DMS79 (cell line): Measurements from ENCODE around the gene MAML1.
"Not testable (repeated sequence)": the region's sequence is repeated elsewhere in the genome, so short reads cannot be mapped to it uniquely, and the experiment has no call there.

Experiments used
- DNase-seq: peaks from one replicate; lab custom pipeline; 2025; lab: John Stamatoyannopoulos, UW

Gene MAML1

DNA sequence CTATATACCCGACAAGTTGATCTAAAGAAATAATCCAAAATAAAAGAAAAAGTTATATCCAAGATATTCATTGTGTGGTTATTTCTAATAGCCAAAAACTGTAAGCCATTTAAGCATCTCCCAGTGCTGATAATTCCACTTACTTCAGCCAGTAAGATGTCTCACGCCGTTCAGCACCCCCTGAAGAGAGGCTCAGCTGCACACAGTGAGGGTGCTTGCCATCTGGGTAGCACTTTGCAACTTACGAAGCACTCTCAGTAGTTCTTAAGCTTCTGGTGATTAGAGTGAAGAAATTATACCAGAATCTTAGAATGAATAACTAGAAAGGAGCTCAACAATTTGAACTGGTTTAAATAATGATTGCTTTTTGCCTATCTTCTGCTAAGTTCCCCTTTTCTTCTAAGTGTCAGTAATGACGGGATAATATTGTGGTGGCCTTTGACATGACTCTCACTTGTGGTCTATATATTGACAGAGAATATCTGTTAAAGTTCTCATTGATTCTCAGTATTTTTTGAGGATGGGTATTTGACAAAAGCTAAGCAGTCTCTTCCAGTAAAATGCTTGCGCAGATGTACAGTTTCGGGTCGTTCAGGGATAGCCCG lies 35.0 kb downstream of the MAML1 start:
- DNase-seq = no peak

DNA sequence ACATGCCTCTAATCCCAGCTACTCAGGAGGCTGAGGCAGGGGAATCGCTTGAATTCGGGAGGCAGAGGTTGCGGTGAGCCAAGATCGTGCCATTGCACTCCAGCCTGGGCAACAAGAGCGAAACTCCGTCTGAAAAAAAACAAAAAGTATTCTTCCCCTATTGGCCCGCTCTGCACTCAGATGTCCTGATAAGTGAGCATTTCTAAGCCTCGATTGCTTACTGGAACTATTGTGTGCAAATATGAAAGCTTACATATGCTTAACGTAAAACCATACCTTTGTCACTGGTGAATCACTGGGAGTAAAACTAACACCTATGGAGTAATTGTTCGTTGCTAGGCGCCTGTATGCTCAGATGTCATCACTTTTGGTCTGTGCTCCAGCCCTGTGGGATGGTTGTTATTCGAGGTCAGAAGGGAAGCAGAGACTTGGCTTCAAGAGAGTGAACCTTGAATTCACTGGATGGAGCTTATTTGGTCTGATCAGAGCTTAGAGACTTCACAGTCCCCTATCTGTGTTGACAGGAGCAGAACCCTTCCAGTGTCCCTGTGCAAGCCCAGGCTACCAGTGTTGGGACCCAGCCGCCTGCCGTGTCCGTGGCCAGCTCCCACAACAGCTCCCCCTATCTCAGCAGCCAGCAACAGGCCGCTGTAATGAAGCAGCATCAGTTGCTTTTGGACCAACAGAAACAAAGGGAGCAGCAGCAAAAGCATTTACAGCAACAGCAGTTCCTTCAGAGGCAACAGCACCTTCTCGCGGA lies 35.9 kb downstream of the MAML1 start:
- no peak for DNase-seq

DNA sequence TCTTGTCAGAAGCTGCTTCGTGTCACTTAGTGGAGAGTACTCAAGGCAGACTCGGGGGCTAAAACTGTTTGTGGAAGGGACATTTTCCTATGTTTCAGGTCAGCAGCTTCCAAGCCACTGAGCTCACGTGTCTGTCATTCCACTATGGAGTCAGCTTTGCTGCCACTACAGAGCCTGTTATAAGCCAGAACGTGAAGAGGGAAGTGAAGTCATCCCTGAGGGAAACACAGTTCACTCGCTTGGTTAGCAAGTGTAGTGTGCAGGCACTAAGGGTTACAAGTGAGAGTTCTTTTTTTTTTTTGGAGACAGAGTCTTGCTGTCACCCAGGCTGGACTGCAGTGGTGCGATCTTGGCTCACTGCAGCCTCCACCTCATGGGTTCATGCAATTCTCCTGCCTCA lies 36.6 kb downstream of the MAML1 start:
- no peak for DNase-seq

DNA sequence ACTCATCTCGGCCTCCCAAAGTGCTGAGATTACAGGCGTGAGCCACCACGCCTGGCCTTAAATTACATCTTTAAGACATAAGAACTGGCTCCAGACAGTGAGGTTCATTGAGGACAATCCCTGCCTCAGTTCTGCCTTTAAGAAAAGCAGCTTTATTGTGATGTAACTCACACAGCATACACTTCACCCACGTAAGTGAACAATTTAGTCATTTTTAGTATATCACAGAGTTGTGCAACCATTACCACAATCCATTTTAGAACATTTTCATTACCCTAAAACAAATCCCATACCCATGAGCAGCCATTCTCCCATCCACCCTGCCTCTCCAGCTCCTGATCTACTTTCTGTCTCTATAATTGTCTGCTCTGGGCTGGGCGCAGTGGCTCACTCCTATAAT lies 37.2 kb downstream of the MAML1 start:
- no peak for DNase-seq

DNA sequence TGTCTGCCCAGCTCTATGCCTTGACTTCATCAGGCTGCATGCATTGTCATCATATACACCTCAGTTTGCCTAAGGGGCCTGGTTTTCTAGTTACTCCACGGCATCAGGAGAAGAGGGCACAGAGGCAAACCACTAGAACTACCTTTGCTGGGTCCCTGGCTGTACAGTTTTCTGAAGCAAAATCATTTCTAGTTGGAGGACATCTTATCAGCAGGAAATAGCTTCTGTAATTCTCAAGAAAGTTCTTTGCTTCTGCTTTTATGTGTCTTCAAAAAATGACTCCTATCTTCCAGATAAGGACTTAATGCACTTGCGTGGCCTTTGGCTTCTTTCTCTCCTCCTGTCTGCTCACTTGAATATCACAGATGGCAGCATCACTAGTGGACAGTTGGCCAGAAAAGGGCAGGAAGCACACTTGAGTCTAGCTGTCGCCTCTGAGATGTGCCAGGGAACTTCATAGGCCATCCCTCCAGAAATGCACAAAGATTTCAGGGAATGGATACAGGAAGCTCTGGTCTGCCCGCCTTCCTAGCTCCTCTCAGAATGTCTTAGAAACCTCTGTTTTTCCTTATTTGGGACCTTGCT lies 38.8 kb downstream of the MAML1 start:
- DNase-seq = no peak

DNA sequence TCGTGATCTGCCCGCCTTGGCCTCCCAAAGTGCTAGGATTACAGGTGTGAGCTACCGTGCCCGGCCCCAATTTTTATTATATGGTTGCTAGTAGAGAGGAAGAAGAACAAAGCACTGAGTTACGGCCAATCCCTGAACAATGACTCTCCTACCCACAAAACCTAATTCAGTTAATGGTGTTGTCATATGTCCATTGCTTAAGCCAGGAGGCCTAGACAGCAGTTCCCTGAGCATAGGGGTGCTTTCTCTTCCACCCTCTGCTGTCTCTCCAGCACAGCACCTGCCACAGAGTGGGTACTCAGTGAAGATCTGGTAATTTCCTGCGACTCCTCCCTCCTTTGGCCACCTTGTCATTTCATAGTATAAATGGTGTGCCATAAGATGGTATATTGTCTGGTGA lies 39.7 kb downstream of the MAML1 start:
- no peak for DNase-seq

DNA sequence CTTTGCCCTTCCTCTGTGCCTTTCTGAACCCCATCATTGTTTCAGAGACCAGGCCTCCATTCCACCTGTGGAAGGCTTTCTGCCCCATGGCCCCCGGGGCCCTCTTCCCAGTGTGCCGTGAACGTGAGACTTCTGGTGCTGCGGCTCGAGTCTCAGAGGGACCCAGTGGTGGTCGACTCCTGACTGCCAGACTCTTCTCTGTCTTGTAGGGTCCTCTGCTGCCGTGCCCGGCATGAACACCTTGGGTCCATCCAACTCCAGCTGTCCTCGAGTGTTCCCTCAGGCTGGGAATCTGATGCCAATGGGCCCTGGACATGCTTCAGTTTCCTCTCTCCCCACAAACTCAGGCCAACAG lies 41.0 kb downstream of the MAML1 start:
- DNase-seq = no peak

DNA sequence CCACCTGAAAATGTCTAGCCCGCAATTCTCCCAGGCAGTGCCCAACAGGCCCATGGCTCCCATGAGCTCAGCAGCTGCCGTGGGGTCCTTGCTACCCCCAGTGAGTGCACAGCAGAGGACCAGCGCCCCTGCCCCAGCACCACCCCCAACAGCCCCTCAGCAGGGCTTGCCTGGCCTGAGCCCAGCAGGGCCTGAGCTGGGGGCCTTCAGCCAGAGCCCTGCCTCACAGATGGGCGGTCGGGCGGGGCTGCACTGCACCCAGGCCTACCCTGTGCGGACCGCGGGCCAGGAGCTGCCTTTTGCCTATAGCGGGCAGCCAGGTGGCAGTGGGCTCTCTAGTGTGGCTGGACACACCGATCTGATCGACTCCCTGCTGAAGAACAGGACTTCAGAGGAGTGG lies 41.8 kb downstream of the MAML1 start:
- no peak for DNase-seq

DNA sequence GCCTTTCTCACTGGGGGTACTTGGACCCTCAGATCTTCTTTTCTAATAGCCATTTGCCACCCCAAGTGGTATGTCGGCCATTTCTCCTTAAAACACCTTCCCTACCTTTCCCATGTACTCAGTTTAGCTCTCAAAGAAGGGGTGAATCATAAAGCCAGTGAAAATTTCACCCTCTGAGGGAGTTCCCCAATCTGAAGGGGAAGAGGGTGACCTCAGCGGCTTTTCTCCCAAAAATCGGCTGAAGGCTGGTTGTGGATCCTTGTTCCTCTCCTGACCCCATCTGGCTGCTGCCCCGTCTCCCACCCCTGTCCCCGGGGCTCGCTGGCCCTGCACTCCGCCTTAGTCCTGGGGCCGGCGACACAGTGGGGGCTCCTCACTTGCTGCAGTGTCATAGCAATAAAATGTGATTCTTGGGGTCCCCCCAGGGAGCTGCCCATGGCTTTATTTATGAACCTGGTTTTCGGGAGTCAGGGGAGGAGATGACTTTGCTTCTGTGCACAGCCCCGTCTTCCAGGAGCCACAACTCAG lies 43.9 kb downstream of the MAML1 start:
- DNase-seq = no peak

DNA sequence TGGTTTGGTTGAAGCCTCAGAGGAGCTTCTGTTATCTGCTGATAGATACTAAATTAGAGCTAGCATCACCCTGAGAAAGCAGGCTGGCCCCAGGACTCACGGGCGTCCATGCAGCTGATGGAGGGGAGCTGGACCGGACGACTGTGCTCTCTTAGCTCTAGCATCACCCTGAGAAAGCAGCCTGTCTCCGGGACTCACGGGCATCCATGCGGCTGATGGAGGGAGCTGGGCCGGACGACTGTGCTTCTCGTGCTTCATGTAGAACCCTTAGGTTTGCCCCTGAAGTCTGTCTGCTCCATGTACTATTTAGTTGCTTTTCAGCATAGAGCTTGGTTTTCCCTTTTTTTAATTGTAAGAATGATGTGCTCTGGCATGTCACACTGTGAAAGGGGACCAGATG lies 44.8 kb downstream of the MAML1 start:
- no peak for DNase-seq

DNA sequence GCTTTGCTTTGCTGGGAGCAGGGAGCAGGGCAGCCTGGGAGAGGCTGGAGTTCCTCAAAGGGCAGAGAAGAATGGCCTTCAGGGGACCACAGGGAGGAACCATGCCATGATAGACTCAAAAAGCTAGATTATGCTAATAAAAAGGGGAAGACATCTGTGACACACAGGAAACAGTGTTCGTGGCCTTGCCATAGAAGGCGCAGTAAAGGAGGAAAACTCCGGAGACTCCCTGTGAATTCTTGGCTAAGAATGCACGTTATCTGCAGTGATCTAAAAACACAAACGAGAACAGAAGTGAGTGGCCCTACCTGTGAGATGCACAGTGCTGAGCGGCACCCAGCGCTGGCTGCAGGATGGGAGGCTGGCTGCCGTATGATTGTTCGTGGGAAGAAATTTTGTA lies 45.3 kb downstream of the MAML1 start:
- DNase-seq = no peak

DNA sequence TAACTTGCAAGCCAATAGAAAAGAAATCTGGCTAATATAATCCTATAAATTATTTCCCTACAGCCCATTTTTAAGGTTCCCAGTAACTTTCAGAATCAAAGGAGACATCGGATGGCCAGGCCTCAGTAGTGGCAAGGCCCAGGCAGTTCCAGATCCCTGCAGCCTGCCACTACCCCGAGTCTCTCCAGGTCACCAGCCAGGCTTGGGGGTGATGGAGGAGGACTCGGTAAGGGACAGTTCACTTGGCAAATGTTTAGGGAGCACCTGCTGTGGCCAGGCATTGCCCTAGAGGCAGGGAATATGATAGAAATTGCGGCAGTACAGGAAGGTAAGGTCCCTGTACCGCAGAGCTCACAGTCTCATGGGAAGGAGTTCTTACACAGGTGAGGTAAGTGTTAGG lies 46.0 kb downstream of the MAML1 start:
- DNase-seq = no peak

DNA sequence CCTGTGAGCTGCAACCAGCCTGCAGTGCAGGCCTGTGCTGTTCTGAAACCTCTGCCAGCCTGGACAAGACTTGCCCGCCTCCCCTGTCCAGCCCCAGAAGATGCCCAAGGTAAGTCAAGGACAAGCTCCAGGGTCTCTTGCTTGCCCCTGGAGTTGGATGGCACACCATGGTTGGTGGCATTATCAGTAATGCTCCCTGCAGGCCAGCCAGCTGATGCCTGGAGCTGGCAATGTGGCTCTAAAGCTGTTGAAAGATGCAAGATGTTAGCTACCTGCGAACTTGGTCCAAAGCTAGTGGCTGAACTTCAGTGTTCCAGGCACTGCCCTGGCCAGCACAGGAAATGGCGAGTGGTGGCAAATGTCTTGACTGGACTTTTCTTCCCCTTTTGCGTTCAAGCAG lies 47.2 kb downstream of the MAML1 start:
- DNase-seq = no peak

DNA sequence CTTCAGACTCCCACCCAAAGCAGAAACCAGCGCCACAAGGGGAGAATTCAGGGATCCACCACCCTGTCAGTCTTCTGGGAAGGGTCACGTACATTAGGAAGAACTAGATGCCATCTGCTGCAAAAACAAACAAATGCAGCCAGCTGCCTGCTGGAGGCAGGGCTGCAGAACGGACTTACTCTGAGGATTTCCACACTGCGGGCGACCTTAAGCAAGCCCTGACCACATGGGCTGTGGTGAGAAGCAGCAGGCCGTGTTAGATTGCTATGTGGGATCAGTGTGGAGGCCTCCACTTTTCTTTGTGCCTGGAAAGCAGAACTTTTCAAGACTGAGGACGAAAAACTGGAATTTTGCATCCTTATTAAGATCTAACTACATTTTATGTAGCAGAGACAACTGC lies 47.7 kb downstream of the MAML1 start:
- DNase-seq = no peak

DNA sequence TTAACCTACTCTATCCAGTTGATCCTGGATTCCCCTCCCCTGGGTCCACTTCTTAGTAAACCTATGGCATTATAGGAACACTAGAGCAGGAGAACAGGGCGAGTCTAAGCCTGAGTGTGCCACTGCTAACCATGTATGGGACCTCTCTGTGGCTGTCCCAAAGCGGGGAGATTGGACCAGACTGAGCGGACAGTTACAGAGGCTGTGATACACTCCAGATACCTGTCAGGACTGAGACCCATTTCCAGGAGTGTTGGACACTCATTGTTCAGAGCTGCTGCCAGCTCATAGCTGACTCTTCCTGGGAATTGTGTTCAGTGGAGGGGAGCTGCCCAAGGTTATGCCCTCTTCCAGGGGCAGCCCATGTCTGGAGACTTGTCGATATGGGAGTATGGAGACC lies 49.2 kb downstream of the MAML1 start:
- no peak for DNase-seq

DNA sequence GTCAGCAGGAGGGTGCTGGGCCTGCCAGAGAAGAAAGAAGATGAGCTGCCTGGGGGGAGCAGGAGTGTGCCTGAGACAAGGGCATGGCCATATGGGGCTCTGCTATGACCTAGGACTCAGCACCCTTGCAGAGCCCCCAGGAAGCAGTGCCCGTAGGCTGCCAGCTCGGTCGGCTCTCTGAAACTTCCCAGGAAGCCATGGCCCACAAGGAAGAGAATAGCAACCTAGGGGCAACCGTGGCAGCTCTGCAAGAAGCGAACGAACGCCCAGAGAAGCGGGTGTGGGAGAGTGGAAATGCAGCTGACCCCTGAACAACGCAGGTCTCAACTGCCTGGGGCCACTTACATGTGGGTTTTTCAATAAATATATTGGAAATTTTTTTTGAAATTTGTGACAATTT lies 50.5 kb downstream of the MAML1 start:
- DNase-seq = no peak

DNA sequence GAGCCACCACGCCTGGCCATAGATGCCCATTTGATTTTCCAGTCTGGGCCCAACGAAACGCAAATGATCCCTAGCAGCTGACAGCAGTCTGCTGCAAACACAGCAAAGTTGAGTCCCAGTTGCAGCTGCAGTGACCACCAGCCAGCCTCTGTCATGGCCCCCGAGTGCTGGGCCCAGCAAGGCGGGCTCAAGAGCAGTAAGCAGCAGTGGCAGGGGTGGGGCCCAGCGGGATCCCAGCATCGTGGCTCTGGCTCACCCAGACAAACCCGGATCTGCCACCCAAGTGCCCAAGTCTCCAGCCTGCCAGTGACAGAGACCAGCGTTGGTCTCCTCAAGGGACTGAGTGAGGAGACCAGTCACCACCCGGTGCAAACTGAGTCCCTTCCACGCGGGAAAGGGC lies 54.2 kb downstream of the MAML1 start:
- no peak for DNase-seq

DNA sequence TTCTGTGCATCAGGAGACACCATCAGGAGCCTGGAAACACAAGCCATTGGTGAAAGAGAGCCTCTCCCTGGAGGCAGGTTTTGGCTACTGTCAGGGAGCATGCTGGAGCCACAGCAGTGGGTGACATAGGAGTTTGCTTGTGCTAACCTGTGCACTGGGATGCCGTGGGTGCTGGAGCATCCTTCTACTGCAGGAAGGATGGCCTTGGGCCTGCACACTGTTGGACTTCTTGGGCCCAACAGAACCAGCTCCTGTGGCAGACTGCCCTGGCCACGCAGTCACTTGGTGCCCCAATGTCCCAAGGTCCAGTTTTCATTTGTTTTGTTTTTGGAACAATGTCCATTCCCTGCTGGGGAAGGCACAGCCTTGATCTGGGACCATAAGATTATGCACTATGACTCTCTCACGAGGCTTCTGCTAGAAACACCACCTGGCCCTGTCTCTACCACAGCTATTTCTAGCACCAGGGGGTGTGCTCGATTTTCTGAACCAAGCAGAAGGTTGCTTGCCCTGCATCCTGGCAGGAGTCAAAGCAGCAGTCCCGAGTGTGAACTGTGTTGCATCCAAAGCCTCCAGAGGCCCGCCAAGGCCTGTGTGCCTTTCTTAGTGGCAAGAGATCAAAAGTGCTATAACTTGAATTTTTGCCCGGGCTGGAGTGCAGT lies 55.7 kb downstream of the MAML1 start:
- DNase-seq = no peak

DNA sequence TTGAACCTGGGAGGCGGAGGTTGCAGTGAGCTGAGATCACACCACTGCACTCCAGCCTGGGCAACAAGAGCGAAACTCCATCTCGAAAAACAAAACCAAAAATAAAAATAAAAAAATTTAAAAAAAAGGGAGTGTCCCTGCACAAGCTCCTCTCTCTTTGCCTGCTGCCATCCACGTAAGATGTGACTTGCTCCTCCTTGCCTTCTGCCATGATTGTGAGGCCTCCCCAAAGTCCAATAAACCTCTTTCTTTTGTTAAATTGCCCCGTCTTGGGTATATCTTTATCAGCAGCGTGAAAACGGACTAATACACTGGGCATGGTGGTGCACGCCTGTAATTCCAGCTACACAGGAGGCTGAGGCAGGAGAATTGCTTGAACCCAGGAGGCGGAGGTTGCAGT lies 56.7 kb downstream of the MAML1 start:
- not testable (repeated sequence) for DNase-seq

DNA sequence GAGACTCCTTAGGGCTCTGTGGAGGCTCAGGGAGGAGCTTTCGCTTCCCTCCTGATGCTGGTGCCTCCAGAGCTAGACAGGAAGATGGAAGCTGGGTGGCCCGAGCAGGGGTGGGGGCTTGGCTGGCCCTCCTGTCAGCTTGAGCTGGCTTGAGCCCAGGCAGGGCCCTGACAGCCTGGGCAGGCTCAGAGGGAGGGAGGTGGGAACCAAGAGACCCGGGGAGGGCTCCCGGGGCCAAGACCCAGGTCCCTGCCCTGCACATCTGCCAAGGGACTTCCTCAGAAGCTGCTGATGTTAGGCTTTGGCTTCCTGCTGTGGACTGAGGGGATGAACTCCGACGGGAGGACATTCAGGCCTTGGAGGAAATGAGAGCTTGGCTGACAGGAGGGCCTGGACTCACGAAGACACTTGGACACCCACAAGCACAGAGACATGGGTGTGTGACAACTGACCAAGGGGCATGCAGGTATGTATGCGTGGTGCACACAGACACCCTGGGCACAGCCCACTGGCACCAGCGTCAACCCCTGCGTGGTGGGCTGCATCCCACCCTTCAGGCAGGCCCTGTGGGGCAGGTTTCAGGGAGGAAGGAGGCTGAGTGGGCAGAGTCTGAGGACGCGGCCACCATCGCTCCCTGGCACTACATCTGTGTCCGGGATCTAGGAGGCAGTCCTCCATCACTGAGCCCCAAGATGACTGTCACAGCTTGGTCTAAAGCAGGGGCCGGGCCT lies 59.4 kb downstream of the MAML1 start:
- no peak for DNase-seq

DNA sequence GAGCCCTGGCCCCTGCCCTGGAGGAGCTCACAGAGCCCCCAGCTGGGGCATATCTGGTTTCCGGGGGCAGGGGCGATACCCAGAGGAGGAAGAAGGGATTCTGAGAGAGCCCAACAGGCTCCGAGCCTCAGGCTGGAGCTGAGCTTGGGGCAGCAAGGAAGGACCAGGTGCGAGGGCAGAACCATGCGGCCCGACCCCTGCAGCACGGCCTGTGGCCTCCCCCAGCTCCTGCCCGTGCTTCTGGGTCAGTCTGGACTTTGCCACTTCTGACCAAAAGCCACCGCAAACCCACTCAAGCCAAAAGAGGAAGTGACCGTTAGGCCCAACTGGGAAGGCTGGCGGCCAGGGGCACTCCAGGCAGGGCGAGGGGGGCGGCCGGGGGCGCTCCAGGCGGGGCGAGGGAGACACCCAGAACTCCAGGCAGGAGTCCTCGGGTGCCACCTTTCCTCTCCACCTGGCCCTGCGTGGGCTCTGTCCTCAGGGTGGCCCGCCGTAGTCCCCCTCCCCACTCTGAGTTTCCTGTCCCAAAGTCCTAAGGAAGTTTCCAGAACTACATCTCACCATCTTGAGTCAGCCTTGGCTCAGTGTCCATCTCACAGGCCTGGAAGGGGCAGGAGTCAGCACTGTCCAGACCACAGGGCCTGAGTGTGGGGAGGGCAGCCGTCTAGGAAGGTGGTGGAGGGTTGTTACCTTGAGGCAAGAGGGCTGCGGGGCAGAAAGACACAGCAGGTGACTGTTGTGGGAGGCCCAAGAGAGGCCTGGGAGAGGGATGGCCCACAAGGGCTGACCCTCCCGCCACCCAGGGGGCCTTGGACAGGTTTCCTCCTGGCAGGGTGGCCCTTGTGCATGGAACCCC lies 60.2 kb downstream of the MAML1 start:
- no peak for DNase-seq
